Body of pancreas (tissue), 4 donors: ENCODE results near the gene MAP3K4.

Experiments
- POLR2A ChIP-seq, 3 donors: fragments of 450-650 bp; IDR thresholded peaks; one replicate each; pipeline ENCODE4 v1.6.1; 2016; ENCODE audit warnings: antibody characterized with exemption in 3 of 3, mild to moderate bottlenecking in 2 of 3
- TF ChIP-seq, protein P1 (sequence below), 7 experiments: fragments of 450-650 bp in 4 of 7; fragments of 200-600 bp in 3 of 7; sonication (generic) in 3 of 7; IDR thresholded peaks; one replicate each; pipeline ENCODE4 v1.5.1; 2016 to 2019; ENCODE audit warnings: antibody characterized with exemption in 7 of 7

DNA sequence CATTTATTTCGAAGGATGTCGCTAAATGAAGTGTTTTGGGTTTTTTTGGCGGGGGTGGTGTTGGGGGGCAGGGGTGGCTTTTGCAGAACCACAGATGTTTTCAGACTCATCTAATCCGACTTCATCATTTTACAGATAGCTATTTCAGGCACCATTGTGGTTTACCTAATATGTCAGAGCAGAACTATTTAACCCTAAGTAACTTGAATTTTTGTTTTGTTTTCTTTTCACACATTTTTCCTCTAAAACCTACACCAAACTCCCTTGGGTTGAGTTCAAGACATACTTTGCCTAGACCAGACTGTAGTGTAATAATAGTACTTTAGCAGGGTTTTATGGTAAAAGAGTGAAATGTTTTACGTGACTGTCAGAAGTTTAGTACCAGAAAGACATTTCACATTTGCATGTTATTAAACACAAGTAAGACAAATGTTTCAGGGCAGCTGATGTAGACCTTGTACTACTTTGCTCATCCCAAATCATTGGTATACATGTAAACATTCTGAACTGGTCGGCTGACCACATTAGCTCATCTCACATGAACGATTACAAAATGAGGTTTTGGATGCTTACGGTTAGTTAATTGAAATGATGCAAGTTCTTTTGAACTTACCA is 37.7 kb downstream of the MAP3K4 start:
- TF ChIP-seq, protein P1, sequence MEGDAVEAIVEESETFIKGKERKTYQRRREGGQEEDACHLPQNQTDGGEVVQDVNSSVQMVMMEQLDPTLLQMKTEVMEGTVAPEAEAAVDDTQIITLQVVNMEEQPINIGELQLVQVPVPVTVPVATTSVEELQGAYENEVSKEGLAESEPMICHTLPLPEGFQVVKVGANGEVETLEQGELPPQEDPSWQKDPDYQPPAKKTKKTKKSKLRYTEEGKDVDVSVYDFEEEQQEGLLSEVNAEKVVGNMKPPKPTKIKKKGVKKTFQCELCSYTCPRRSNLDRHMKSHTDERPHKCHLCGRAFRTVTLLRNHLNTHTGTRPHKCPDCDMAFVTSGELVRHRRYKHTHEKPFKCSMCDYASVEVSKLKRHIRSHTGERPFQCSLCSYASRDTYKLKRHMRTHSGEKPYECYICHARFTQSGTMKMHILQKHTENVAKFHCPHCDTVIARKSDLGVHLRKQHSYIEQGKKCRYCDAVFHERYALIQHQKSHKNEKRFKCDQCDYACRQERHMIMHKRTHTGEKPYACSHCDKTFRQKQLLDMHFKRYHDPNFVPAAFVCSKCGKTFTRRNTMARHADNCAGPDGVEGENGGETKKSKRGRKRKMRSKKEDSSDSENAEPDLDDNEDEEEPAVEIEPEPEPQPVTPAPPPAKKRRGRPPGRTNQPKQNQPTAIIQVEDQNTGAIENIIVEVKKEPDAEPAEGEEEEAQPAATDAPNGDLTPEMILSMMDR (IDR thresholded peaks at IDR 0.05), result no peak
- no peak for TF ChIP-seq POLR2A (IDR thresholded peaks at IDR 0.05)
